H1 (cell line): ENCODE measurements around the gene UBE2H. TPM values are rescaled to one million over a fixed set of nuclear protein-coding genes. Genes with fewer than 3 reads are reported as not detected.

Source experiments
- CTCF ChIP-seq, 3 experiments: IDR thresholded peaks; 1 replicate in 2 of 3; 2 replicates in 1 of 3; pipeline versions ENCODE4 v1.5.1 to v1.6.1; 2011; ENCODE audit warnings: low read length in 3 of 3, mild to moderate bottlenecking in 3 of 3, inconsistent platforms in 2 of 3, low read depth in 1 of 3, moderate library complexity in 1 of 3; ENCODE audit not compliant: insufficient read depth in 1 of 3; ENCODE audit errors: control extremely low read depth in 1 of 3
- PHF8 ChIP-seq: fragments of 200-600 bp; sonication (generic); conservative IDR thresholded peaks from 2 replicates; pipeline ENCODE4 v1.7.1; 2012; ENCODE audit warnings: low read depth, mild to moderate bottlenecking, inconsistent platforms, low read length, moderate library complexity
- polyA plus RNA-seq, 7 experiments: library from polyadenylated mRNA; depleted of rRNA in 3 of 7; stranded (reverse) in 5 of 7; unstranded in 2 of 7; fragments of >200 nt in 5 of 7; fragments of 200-250 nt in 2 of 7; gene quantifications; 1 replicate in 5 of 7; 2 replicates in 1 of 7; 4 replicates in 1 of 7; pipeline versions ENCODE4 v1.2.1 to v1.2.3, GENCODE V29; 2011 to 2013; ENCODE audit warnings: missing spikeins in 2 of 7, mixed read lengths in 2 of 7
- total RNA-seq: library from RNA; stranded (reverse); fragmentation: NEBNext Ultra II Directional; extraction: Animal tissue kit (Norgen Biotek cat#: 25700); gene quantifications from 2 replicates; pipeline ENCODE4 v1.2.1, GENCODE V29; 2021

The UBE2H gene
- total and polyA plus RNA-seq, 2 of the 8 experiments (the other 6 are each of a cell fraction or from before 2014, with no cell fraction given): 30.6 to 62.2 TPM

GRCh38 chr7:129884495-129884894, 68.3 kb downstream of the UBE2H start (continued):
- no peak for TF ChIP-seq CTCF (IDR thresholded peaks at IDR 0.05; ENCODE audit: control extremely low read depth in 1 of 3, insufficient read depth in 1 of 3, low read depth in 1 of 3, low read length in 3 of 3)
- TF ChIP-seq PHF8: no peak
